DMS 273 treated with DMSO at 0.1 percent for 48 hours (cell line): ENCODE data around the gene IZUMO2.
"Not testable (repeated sequence)": the region's sequence is repeated elsewhere in the genome, so short reads cannot be mapped to it uniquely, and the experiment has no call there.

Experiments
- DNase-seq: peaks from one replicate; lab custom pipeline; 2025; lab: John Stamatoyannopoulos, UW

Gene IZUMO2

DNA sequence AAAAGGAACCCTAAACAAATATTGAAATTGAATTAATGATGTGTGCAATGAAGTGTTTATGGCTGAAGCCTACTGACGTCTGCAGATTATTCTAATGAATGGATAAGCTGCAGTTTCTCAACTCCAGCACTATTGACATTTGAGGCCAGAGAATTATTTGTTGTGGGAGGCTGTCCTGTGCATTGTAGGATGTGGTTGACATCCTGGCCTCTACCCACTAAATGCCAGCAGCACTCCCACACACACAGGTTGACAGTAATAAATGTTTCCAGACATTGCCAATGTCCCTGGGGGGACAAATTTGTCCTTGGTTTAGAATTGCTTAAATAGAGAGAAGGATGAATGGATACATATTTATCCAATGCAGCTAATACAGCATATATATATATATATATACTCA is 21.1 kb upstream of the IZUMO2 start:
- no peak for DNase-seq

DNA sequence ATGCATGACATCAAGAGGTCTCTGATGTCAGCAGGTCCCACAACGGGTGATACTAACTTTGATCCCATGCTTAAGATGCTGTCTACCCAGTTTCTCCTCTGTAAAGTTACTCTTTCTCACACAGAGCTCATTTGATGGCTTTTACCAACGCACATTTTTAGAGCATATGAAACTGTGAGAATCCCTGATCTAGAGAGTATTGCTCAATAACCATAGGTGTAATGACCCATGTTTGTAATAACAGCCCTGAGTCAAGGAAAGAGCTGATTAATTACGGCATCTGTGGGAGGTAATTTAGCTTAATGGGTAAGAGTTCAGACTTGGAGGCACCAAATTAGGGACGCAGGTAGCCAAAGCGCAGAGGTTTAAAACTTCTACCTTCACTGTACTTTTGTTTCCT is 18.0 kb upstream of the IZUMO2 start:
- DNase-seq, result no peak

- DNase-seq, result no peak
Observed at GRCh38 chr19:50178859-50179537, 15.9 kb upstream of the IZUMO2 start.

- no peak for DNase-seq
Observed at GRCh38 chr19:50178320-50178719, 15.2 kb upstream of the IZUMO2 start.

DNA sequence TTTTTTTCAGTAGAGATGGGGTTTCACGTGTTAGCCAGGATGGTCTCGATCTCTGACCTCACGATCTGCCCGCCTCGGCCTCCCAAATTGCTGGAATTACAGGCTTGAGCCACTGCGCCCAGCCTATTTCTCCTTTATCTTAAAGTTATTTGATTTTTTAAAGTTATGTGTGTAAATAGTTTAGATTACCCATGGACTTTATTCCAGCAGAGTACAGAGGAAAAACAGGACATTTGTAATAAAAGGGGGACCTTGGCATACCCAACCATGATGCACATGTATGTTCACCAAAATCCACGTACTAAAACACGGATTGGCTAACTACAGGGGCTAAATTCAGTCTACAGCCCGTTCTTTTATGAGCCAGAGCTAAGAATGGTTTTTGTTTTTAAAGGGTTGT is 13.7 kb upstream of the IZUMO2 start:
- DNase-seq, result no peak

GRCh38 chr19:50175924-50176323 is 12.8 kb upstream of the IZUMO2 start:
- DNase-seq, result no peak

- no peak for DNase-seq
Observed at GRCh38 chr19:50174100-50174793, 11.2 kb upstream of the IZUMO2 start.

GRCh38 chr19:50173127-50173526 is 10.0 kb upstream of the IZUMO2 start:
- DNase-seq, result no peak

- no peak for DNase-seq
Observed at GRCh38 chr19:50172726-50173125, 9.6 kb upstream of the IZUMO2 start.

DNA sequence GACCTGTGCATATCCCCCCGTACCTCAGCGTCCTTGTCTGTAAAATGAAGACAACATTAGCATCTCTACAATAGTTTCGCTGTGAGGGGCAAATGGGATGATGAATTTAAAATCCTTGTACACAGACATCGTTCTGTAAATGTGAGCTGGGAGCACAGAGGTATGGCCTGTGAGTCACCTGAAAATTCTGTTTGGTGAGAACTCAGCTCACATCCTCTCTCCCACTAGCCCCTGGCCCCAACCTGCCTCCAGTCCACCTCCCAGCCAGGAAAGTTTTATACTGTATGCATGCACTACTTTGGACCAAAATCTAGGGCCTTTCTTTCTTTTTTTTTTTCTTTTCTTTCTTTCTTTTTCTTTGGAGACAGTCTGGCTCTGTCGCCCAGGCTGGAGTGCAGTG is 8.7 kb upstream of the IZUMO2 start:
- DNase-seq, result no peak

DNA sequence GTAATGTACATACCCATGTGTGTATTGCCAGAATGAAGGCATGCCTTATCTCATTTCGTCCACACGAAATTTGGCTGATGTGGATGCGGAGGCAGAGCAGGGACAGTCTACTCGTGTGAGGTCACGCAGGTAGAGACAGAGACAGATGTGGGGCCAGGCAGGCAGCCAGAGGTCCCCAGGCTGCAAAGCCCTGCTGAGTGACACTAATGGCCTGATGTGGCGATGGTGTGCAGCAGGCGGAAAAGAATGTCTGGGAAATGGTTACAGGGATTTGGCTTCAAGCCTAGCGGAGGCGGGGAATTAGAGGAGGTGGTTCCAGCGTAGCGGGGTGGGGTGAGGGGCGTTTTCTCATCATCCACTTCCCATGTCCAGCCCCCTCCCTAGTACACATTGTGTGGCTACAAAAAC is 4.2 kb upstream of the IZUMO2 start:
- no peak for DNase-seq

DNA sequence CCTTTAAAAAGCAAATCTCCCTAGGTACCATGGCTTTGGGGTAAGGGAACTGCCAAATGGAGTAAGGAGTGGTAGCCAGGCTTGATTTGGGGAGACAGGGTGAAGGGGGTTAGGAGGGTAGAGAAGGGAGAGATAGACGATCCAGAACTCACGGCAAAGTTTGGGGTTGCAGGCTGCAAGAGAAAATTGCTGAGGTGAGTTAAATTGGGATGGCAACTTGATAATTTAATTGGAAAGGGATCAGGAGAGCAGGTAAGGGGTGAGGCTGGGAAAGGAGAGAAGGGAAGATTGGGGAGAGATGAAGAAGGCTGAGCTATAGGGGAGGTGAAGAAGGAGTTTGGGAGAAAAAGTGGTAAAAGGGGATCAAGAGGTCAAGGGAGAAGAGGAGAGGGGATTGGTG is 4.0 kb downstream of the IZUMO2 start:
- no peak for DNase-seq

DNA sequence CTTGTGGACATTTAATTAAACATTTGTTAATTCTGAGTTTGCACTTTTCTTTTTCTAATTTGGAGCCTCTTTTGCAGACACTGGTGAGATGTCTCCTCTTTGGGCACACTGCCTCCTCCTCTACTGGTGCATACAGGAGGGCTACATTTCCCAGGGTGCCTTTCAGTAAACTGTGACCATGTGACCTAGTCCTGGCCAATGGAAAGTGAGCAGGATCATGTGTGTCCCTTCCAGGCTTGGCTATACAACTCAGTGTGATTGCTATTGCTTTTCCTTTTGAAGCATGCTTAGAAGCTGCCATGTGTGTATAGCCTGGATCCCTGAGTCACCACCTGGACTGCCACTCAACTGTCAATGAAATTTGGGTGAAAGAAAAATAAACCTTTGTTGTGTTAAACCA is 4.5 kb downstream of the IZUMO2 start:
- no peak for DNase-seq

DNA sequence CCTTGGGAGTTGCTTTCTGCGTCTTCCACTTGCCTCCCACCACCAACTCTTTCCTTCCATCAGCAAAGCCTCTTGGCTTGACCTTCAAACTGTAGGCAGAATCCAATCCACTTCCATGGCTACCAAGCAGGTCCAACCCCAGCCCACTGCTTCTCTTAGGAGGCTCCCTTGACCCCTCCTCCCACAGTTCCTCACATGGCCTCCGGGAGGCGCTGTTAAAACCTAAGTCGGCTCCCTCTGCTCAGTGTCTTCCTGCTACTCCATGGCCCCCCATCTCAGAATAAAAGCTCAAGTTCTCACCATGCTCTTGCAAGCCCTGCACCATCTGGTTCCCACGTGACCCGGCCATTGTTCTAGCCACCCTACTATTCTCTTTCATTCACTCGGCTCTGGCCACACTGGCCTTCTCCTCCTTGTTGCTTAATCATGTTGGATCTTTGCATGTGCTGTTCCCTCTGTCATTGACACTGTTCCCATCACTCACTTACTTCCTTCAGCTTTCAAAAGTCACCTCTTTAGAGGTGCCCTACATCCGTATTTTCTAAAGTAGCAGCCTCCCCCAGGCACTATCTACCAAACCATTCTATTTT is 7.5 kb downstream of the IZUMO2 start:
- DNase-seq, result no peak

GRCh38 chr19:50154529-50154928 is 8.6 kb downstream of the IZUMO2 start:
- DNase-seq, result no peak

DNA sequence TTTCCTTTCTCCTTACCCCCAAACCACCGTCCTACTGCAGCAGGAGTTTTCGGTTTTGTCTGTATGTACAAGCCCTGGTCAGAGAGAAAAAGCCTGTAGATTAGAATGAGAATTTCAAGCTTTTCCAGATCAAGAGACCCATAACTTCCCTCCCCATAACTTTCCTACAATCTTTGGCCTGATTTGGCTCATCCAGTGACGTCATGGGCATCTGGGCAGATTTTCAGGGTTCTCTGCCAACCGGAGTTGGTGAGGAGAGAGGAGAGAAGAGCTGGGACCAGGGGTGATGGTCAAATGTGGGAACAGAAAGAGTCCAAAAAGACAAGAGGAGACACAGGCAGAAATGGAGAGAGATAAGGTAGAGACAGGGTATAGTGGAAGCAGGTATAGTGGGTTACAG is 10.5 kb downstream of the IZUMO2 start:
- DNase-seq, result no peak

- DNase-seq, result no peak
Observed at GRCh38 chr19:50148528-50148927, 14.6 kb downstream of the IZUMO2 start.

GRCh38 chr19:50147462-50148423 is 15.3 kb downstream of the IZUMO2 start:
- DNase-seq, result peak; percentile 48

- DNase-seq, result not testable (repeated sequence)
Observed at GRCh38 chr19:50141921-50142320, 21.2 kb downstream of the IZUMO2 start.

DNA sequence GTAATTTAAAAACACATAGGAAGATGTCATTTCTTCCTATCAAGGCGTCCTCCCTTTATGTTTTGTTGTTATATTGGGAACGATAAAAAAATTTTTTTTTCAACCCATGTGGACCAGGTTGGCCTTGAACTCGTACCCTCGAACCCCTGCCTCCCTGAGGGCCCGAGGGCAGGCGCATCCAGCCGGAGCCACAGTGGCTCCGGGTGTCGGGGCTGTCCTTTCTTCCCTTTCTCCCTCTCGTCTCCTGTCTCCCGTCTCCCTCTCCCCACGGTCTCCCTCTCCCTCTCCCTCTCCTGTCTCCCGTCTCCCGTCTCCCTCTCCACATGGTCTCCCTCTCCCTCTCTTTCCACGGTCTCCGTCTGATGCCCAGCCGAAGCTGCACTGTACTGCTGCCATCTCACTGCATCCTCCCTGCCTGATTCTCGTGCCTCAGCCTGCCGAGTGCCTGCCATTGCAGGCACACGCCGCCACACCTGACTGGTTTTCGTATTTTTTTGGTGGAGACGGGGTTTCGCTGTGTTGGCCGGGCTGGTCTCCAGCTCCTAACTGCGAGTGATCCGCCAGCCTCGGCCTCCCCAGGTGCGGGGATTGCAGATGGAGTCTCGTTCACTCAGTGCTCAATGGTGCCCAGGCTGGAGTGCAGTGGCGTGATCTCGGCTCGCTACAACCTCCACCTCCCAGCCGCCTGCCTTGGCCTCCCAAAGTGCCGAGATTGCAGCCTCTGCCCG is 22.8 kb downstream of the IZUMO2 start:
- DNase-seq, result not testable (repeated sequence)

DNA sequence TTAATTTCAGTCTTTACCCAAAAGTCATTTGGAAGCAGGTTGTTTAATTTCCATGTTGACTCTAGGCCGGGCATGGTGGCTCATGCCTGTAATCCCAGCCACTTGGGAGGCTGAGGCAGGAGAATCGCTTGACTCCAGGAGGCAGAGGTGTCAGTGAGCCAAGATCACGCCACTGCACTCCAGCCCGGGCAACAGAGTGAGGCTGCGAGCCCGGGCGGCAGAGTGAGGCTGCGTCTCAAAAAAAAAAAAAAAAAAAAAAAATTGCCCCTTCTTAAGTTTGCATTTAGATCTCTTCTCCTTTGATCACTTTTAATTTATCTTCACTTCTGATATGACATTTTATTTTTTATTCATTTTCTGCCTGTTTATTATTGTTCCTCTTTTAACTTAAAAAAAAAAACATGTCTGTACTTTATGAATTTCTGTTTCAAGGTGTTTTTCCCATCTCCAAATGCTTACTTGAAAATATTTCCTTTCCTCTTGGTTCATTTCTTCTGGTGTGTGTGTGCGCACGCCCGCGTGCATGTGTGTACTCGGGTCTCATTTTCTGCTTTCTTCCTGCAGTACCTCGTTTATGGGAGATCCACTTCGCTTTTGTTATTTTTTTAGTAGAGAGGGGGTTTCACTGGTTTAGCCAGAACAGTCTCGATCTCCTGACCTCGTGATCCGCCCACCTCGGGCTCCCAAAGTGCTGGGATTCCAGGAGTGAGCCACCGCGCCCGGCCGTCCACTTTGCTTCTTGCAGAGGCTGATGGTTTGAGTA is 26.3 kb downstream of the IZUMO2 start:
- not testable (repeated sequence) for DNase-seq
